ENCODE results near the gene KLF11.
A peak's percentile ranks its signal among the peaks of the same experiment; 100 is the strongest.

DNA sequence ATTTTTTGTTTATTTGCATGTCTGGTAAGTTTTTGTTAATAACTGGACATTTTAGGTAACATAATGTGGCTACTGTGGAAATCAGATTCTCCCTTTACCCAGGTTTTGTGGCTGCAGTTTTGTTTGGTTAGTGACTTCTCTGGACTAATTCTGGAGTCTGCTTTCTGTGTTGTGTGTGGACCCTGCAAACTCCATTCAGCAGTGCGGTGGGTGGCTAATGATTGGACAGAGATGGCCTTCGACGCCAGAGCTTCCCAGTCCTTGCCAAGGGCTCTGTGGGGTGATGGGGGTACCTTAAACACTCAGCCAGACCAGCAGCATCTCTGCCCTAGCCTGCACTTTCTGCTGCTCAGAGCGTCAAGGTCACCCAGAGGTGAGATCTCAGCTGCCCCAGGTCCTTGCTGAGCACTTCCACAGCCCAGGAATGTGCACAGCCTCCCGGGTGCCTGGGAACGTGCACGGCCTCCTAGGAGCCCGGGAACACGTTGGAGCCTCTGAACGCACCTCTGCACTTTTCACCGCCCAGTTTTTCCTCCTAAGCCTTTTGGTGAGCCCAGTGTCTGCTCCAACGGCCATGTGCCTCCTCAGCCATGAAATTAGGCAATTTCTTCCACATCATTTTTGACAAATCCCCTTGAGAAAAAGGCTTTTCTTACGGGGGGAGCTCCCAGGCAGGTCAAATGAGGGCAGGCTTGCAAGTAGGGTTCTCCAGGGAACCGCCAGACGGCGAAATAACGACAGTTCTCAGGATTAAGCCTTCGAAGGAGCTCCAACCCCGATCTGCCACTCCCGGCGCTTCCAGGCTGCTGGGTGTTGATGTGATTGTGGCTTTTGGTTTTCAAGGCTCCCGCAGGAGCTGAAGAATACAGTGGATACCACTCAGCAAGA is 35.2 kb upstream of the KLF11 start:
- TF ChIP-seq EP300 (IDR thresholded peaks at IDR 0.05): no peak
- no peak for TF ChIP-seq POLR2A (IDR thresholded peaks at IDR 0.05)
- TF ChIP-seq, protein P1, sequence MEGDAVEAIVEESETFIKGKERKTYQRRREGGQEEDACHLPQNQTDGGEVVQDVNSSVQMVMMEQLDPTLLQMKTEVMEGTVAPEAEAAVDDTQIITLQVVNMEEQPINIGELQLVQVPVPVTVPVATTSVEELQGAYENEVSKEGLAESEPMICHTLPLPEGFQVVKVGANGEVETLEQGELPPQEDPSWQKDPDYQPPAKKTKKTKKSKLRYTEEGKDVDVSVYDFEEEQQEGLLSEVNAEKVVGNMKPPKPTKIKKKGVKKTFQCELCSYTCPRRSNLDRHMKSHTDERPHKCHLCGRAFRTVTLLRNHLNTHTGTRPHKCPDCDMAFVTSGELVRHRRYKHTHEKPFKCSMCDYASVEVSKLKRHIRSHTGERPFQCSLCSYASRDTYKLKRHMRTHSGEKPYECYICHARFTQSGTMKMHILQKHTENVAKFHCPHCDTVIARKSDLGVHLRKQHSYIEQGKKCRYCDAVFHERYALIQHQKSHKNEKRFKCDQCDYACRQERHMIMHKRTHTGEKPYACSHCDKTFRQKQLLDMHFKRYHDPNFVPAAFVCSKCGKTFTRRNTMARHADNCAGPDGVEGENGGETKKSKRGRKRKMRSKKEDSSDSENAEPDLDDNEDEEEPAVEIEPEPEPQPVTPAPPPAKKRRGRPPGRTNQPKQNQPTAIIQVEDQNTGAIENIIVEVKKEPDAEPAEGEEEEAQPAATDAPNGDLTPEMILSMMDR (IDR thresholded peaks at IDR 0.05): peak in 1 of 2 donors; percentile 9

Data from suprapubic skin (tissue), 3 donors.